Renal cortical epithelial cell (primary cell): Measurements from ENCODE around the gene FCER1G. TPM values are rescaled to one million over a fixed set of nuclear protein-coding genes. Genes with fewer than 3 reads are reported as not detected.

ENCODE experiments used
- DNase-seq: peaks from one replicate; pipeline ENCODE4 v3.0.0-alpha.2; 2011; ENCODE audit warnings: low read depth
- total RNA-seq: library from RNA; depleted of rRNA; stranded (reverse); fragments of >200 nt; gene quantifications from 2 replicates; pipeline ENCODE4 v1.2.3, GENCODE V29; 2014

The FCER1G gene
- total RNA-seq, 1 donor from 2014 or later: not detected

DNA sequence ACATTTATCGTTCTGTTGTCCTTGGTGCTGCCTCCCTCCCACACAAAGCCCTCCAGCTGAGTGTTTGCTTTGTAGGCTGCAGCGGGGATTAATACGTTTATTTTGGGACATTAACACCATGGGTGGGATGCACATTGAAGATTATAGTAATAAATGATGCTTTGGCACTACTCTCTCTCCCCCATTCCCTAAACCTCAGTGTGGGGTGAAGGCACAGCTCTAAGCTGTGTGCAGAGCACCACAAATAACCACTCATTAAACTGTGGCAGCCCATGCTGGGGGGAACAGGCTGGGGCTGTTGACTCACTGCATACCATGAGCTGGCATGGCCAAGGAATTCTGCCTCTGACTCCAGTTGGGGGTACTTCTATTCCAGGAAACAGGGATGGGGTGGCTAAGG is 51.1 kb downstream of the FCER1G start:
- peak; percentile 68 for DNase-seq

DNA sequence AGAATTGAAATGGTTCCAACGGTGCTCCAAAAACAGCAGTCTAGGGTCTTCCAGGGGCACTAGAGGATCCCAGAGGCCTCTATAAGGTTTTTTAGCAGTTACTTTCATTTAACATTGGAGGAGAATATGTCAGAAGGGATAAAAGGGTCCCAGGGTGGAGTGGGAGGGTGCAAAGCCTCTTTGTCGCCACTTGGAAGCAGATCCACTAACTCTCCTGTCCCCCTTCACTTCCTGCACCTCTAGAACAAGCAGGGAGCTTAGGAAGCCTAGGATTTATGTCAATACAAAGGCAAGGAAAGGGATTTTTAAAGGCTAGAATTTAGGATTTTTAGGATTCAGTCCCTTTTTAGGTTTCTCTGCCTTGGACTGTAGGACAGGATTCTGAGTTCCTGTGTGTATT is 51.7 kb downstream of the FCER1G start:
- no peak for DNase-seq

DNA sequence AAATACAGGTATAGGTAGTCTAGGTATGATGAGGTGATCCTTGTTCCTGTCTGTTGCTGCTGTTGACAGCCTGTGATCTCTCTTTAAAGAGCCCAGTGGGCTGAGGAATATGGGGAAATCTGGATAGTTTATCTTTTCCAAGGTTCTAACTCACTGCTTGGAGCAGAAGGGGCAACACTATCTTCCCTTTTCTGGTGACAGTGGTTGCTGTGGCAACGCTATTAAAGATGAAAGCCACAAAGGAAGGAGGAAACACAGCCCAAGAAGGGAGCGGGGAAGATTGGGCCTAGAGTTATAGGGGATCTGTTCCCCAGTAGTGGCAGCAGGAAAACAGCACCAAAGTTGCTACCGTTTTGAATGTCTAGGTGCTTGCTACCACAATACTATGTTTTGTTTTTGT is 52.2 kb downstream of the FCER1G start:
- DNase-seq: no peak

Other genes starting within 250 kb of the FCER1G start
- 145 and 248 TPM in 2 replicates for gene F11R, start 194.1 kb upstream of the FCER1G start, total RNA-seq
- gene TSTD1, start 176.3 kb upstream of the FCER1G start, total RNA-seq: 45.1 and 106 TPM in 2 replicates
- 61.1 and 80.9 TPM in 2 replicates for gene USF1, start 169.3 kb upstream of the FCER1G start, total RNA-seq
- 0.17 TPM in 1 of 2 replicates, not detected in the other for gene ARHGAP30, start 145.4 kb upstream of the FCER1G start, total RNA-seq
- 0.75 and 25.0 TPM in 2 replicates for gene NECTIN4, start 125.7 kb upstream of the FCER1G start, total RNA-seq
- 10.8 and 11.5 TPM in 2 replicates for gene KLHDC9, start 116.9 kb upstream of the FCER1G start, total RNA-seq
- gene PFDN2, start 97.3 kb upstream of the FCER1G start, total RNA-seq: 28.7 and 37.1 TPM in 2 replicates
- 25.7 and 26.8 TPM in 2 replicates for gene NIT1, start 97.2 kb upstream of the FCER1G start, total RNA-seq
- 18.2 and 34.8 TPM in 2 replicates for gene DEDD, start 82.6 kb upstream of the FCER1G start, total RNA-seq
- gene UFC1, start 61.3 kb upstream of the FCER1G start, total RNA-seq: 83.5 and 142 TPM in 2 replicates
- 1.7 and 16.2 TPM in 2 replicates for gene USP21, start 55.8 kb upstream of the FCER1G start, total RNA-seq
- 24.9 and 36.8 TPM in 2 replicates for gene PPOX, start 48.9 kb upstream of the FCER1G start, total RNA-seq
- 16.8 and 25.5 TPM in 2 replicates for gene B4GALT3, start 37.8 kb upstream of the FCER1G start, total RNA-seq
- gene ADAMTS4, start 16.2 kb upstream of the FCER1G start, total RNA-seq: under 0.01 and 0.35 TPM in 2 replicates
- gene NDUFS2, start 12.9 kb upstream of the FCER1G start, total RNA-seq: 175 and 194 TPM in 2 replicates
- gene APOA2, start 8.3 kb downstream of the FCER1G start, total RNA-seq: not detected in 2 replicates
- gene TOMM40L, start 10.8 kb downstream of the FCER1G start, total RNA-seq: 16.5 and 17.4 TPM in 2 replicates
- not detected in 2 replicates for gene NR1I3, start 22.9 kb downstream of the FCER1G start, total RNA-seq
- 0.30 TPM in 1 of 2 replicates, not detected in the other for gene PCP4L1, start 43.5 kb downstream of the FCER1G start, total RNA-seq
- gene MPZ, start 94.7 kb downstream of the FCER1G start, total RNA-seq: 0.45 and 1.4 TPM in 2 replicates
- 45.8 and 103 TPM in 2 replicates for gene SDHC, start 99.1 kb downstream of the FCER1G start, total RNA-seq
- gene CFAP126, start 152.6 kb downstream of the FCER1G start, total RNA-seq: not detected in 2 replicates